H1 (cell line): ENCODE results near the gene MAP10. TPM values are rescaled to one million over a fixed set of nuclear protein-coding genes. Genes with fewer than 3 reads are reported as not detected.

ENCODE experiments used
- CTCF ChIA-PET: fragments of 300-600 bp; sonication (Branson Sonifier 250); formaldehyde crosslinking; loops from one replicate; lab custom pipeline; 2021; ENCODE audit not compliant: partially characterized antibody; lab: Charles Lee
- POLR2A ChIA-PET: fragments of 300-600 bp; sonication (Branson Sonifier 250); formaldehyde crosslinking; loops from one replicate; lab custom pipeline; 2021; ENCODE audit warnings: inconsistent platforms; ENCODE audit not compliant: partially characterized antibody; lab: Charles Lee
- DNase-seq, 2 experiments: peaks; one replicate each; pipeline versions ENCODE4 v3.0.0 to v3.0.0-alpha.2; 2010 to 2022; ENCODE audit warnings: low spot score in 2 of 2, low read depth in 1 of 2, mixed read lengths in 1 of 2
- FAIRE-seq: peaks from 2 replicates; lab custom pipeline; 2011; peaks lifted over from hg19 to GRCh38; lab: Jason Lieb, UNC
- H2AFZ ChIP-seq: 2 replicates; pipeline ENCODE4 v1.8.1; 2012; ENCODE audit warnings: low read length, inconsistent platforms
- H2AK5ac ChIP-seq: 2 replicates; pipeline ENCODE4 v1.6.1; 2013; ENCODE audit warnings: low read depth, low read length
- H2BK120ac ChIP-seq: replicated peaks from 2 replicates; pipeline ENCODE3; 2013; ENCODE audit warnings: low read depth, low read length, inconsistent platforms
- H2BK12ac ChIP-seq: 2 replicates; pipeline ENCODE4 v1.6.1; 2013; ENCODE audit warnings: low read depth, low read length
- H2BK15ac ChIP-seq: 2 replicates; pipeline ENCODE4 v1.6.1; 2013; ENCODE audit warnings: low read length
- H2BK20ac ChIP-seq: 2 replicates; pipeline ENCODE4 v1.6.1; 2013; ENCODE audit warnings: low read length
- H2BK5ac ChIP-seq: 2 replicates; pipeline ENCODE4 v1.6.1; 2013; ENCODE audit warnings: low read depth, low read length
- H3K14ac ChIP-seq: 2 replicates; pipeline ENCODE4 v1.6.1; 2013; ENCODE audit warnings: inconsistent platforms; ENCODE audit not compliant: insufficient read length
- H3K18ac ChIP-seq: 2 replicates; pipeline ENCODE4 v1.6.1; 2013; ENCODE audit warnings: low read length; ENCODE audit errors: extremely low read depth
- H3K23ac ChIP-seq: 2 replicates; pipeline ENCODE4 v1.6.1; 2013; ENCODE audit warnings: inconsistent platforms; ENCODE audit not compliant: insufficient read length
- H3K23me2 ChIP-seq: 2 replicates; pipeline ENCODE4 v1.6.1; 2013; ENCODE audit warnings: low read depth, low read length
- H3K27ac ChIP-seq: 2 replicates; pipeline ENCODE4 v1.6.1; 2011; ENCODE audit warnings: low read depth, low read length, inconsistent platforms
- H3K27me3 ChIP-seq, 4 experiments: replicated peaks in 1 of 4; 1 replicate in 1 of 4; 2 replicates in 3 of 4; pipeline versions ENCODE4 v1.6.1 to v1.8.1; 2011 to 2013; ENCODE audit warnings: low read length in 3 of 4, mild to moderate bottlenecking in 3 of 4, inconsistent platforms in 2 of 4, mixed read lengths in 2 of 4, moderate library complexity in 1 of 4; ENCODE audit not compliant: control insufficient read depth in 3 of 4, insufficient read depth in 3 of 4; ENCODE audit errors: extremely low read depth in 1 of 4
- H3K36me3 ChIP-seq, 4 experiments: 2 replicates each; pipeline versions ENCODE4 v1.6.1 to v1.8.1; 2011 to 2013; ENCODE audit warnings: mild to moderate bottlenecking in 4 of 4, low read length in 3 of 4, moderate library complexity in 2 of 4, control low read depth in 1 of 4, inconsistent platforms in 1 of 4; ENCODE audit not compliant: insufficient read depth in 4 of 4, control insufficient read depth in 2 of 4
- H3K4ac ChIP-seq: replicated peaks from 2 replicates; pipeline ENCODE3; 2013; ENCODE audit warnings: low read length, low read depth, mixed read lengths, inconsistent platforms; ENCODE audit not compliant: insufficient read length
- H3K4me1 ChIP-seq, 4 experiments: replicated peaks in 1 of 4; 1 replicate in 1 of 4; 2 replicates in 3 of 4; pipeline versions ENCODE4 v1.6.1 to v1.8.1; 2011 to 2013; ENCODE audit warnings: low read length in 3 of 4, inconsistent platforms in 2 of 4, mixed read lengths in 1 of 4; ENCODE audit not compliant: insufficient read depth in 4 of 4, control insufficient read depth in 3 of 4
- H3K4me2 ChIP-seq, 2 experiments: 2 replicates each; pipeline versions ENCODE4 v1.6.1 to v1.8.1; 2011 to 2013; ENCODE audit warnings: low read depth in 2 of 2, low read length in 2 of 2, control low read depth in 1 of 2, inconsistent platforms in 1 of 2, mild to moderate bottlenecking in 1 of 2; ENCODE audit not compliant: insufficient read depth in 1 of 2
- H3K4me3 ChIP-seq, 4 experiments: fragments of 200-600, 300-600 bp in 1 of 4; sonication (generic), shearing (Covaris generic), sonication (Bioruptor Twin) in 1 of 4; 2 replicates each; pipeline versions ENCODE4 v1.5.1 to v1.8.1; 2011 to 2016; ENCODE audit warnings: low read length in 4 of 4, low read depth in 3 of 4, control low read depth in 2 of 4, inconsistent platforms in 2 of 4, mild to moderate bottlenecking in 2 of 4, mixed read lengths in 1 of 4, moderate library complexity in 1 of 4; ENCODE audit not compliant: insufficient read depth in 2 of 4; ENCODE audit errors: extremely low read depth in 1 of 4
- H3K56ac ChIP-seq: replicated peaks from 2 replicates; pipeline ENCODE3; 2013; ENCODE audit warnings: low read depth, mild to moderate bottlenecking, mixed read lengths, low read length, inconsistent platforms; ENCODE audit not compliant: insufficient read length
- H3K79me1 ChIP-seq: 2 replicates; pipeline ENCODE4 v1.6.1; 2013; ENCODE audit warnings: low read depth, low read length, control low read depth
- H3K79me2 ChIP-seq, 2 experiments: 2 replicates each; pipeline versions ENCODE4 v1.6.1 to v1.8.1; 2012 to 2013; ENCODE audit warnings: low read length in 2 of 2, mild to moderate bottlenecking in 2 of 2, inconsistent platforms in 1 of 2; ENCODE audit not compliant: insufficient read depth in 2 of 2, control insufficient read depth in 1 of 2
- H3K9ac ChIP-seq, 4 experiments: replicated peaks in 1 of 4; 1 replicate in 1 of 4; 2 replicates in 3 of 4; pipeline versions ENCODE4 v1.6.1 to v1.8.1; 2011 to 2013; ENCODE audit warnings: low read depth in 3 of 4, low read length in 3 of 4, control low read depth in 2 of 4, mild to moderate bottlenecking in 2 of 4, moderate library complexity in 2 of 4, inconsistent platforms in 1 of 4; ENCODE audit errors: extremely low read depth in 1 of 4
- H3K9me3 ChIP-seq, 2 experiments: 2 replicates each; pipeline versions ENCODE4 v1.6.1 to v1.8.1; 2012 to 2013; ENCODE audit warnings: mild to moderate bottlenecking in 2 of 2, moderate library complexity in 2 of 2, control low read depth in 1 of 2, inconsistent platforms in 1 of 2, low read depth in 1 of 2, low read length in 1 of 2, mixed read lengths in 1 of 2; ENCODE audit not compliant: insufficient read depth in 2 of 2
- H4K20me1 ChIP-seq, 2 experiments: replicated peaks in 1 of 2; 2 replicates each; pipeline versions ENCODE3 to v1.8.1; 2011 to 2013; ENCODE audit warnings: inconsistent platforms in 2 of 2, low read length in 2 of 2, mild to moderate bottlenecking in 1 of 2; ENCODE audit not compliant: insufficient read depth in 2 of 2, control insufficient read depth in 1 of 2
- H4K5ac ChIP-seq: 2 replicates; pipeline ENCODE4 v1.6.1; 2013; ENCODE audit warnings: low read length, low read depth, mixed read lengths, inconsistent platforms; ENCODE audit not compliant: insufficient read length
- H4K8ac ChIP-seq: 2 replicates; pipeline ENCODE4 v1.8.0; 2013; ENCODE audit warnings: mild to moderate bottlenecking, moderate library complexity, low read length, inconsistent platforms; ENCODE audit not compliant: insufficient read depth; ENCODE audit errors: extremely low read depth
- H4K91ac ChIP-seq: replicated peaks from 2 replicates; pipeline ENCODE3; 2013; ENCODE audit warnings: low read length, mixed read lengths, inconsistent platforms; ENCODE audit not compliant: insufficient read length
- EP300 ChIP-seq, 2 experiments: IDR thresholded peaks; 1 replicate in 1 of 2; 2 replicates in 1 of 2; pipeline ENCODE4 v1.6.1; 2011 to 2012; ENCODE audit warnings: low read depth in 2 of 2, low read length in 2 of 2, mild to moderate bottlenecking in 2 of 2, borderline replicate concordance in 1 of 2, inconsistent platforms in 1 of 2, moderate library complexity in 1 of 2
- HDAC2 ChIP-seq, 2 experiments: fragments of 300-600 bp in 1 of 2; sonication (generic) in 1 of 2; IDR thresholded peaks; 2 replicates each; pipeline ENCODE4 v1.6.1; 2011 to 2012; ENCODE audit warnings: low read depth in 2 of 2, low read length in 2 of 2, mild to moderate bottlenecking in 2 of 2, moderate library complexity in 2 of 2, borderline replicate concordance in 1 of 2, inconsistent platforms in 1 of 2
- POLR2AphosphoS5 ChIP-seq: IDR thresholded peaks from 2 replicates; pipeline ENCODE4 v1.6.1; 2011; ENCODE audit warnings: low read depth, low read length
- RXRA ChIP-seq: IDR thresholded peaks from 2 replicates; pipeline ENCODE4 v1.6.1; 2011; ENCODE audit warnings: low read depth, mild to moderate bottlenecking, low read length, moderate library complexity; ENCODE audit not compliant: insufficient read depth
- WGBS, 2 experiments: shearing (Covaris generic) in 1 of 2; methylation state at CpG; one replicate each; pipeline versions ENCODE4 v1.1.6 to v1.1.7; 2013 to 2015; ENCODE audit warnings: low lambda C conversion rate in 2 of 2, mixed read lengths in 2 of 2, inconsistent platforms in 1 of 2, low coverage in 1 of 2, missing lambda C conversion rate in 1 of 2; ENCODE audit not compliant: insufficient replicate concordance in 2 of 2, insufficient coverage in 1 of 2, insufficient read length in 1 of 2; ENCODE audit errors: extremely low coverage in 1 of 2, missing lambda C conversion rate in 1 of 2; 5-methylcytosine and 5-hydroxymethylcytosine counted together
- polyA plus RNA-seq, 7 experiments: library from polyadenylated mRNA; depleted of rRNA in 3 of 7; stranded (reverse) in 5 of 7; unstranded in 2 of 7; fragments of >200 nt in 5 of 7; fragments of 200-250 nt in 2 of 7; gene quantifications; 1 replicate in 5 of 7; 2 replicates in 1 of 7; 4 replicates in 1 of 7; pipeline versions ENCODE4 v1.2.1 to v1.2.3, GENCODE V29; 2011 to 2013; ENCODE audit warnings: missing spikeins in 2 of 7, mixed read lengths in 2 of 7
- total RNA-seq: library from RNA; stranded (reverse); fragmentation: NEBNext Ultra II Directional; extraction: Animal tissue kit (Norgen Biotek cat#: 25700); gene quantifications from 2 replicates; pipeline ENCODE4 v1.2.1, GENCODE V29; 2021
- TF ChIP-seq, protein P1 (sequence below): IDR thresholded peaks from 2 replicates; pipeline ENCODE4 v1.6.1; 2012; ENCODE audit warnings: inconsistent platforms
- TF ChIP-seq, protein P2 (sequence below): IDR thresholded peaks from 2 replicates; pipeline ENCODE4 v1.6.1; 2011; ENCODE audit warnings: low read depth, mild to moderate bottlenecking, low read length; ENCODE audit not compliant: insufficient read depth

MAP10 gene
- total and polyA plus RNA-seq, 2 of the 8 experiments (the other 6 are each of a cell fraction or from before 2014, with no cell fraction given), result 1.5 to 3.5 TPM

DNA sequence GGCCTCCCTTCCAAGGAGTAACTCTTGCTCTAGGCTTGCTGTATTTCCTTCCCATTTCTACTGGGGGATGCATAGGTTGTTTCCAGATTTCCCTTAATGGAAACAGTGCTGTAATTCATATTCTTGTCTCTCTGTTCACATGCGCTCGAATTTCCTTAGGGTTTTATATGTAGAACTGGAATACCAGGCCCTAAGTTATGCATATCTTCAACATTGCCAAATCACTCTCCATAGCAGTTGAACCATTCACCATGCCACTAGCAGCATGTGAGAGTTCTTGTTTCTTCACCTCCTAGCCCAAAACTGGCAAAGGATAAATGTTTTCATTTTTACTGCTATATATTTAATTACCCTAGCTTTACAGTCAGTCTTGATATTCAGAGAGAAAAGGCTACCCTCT is 12.8 kb downstream of the MAP10 start:
- Histone ChIP-seq H3K23me2 (no peaks in the 10 kb centered on the region), H3K27me3 (no peaks in the 10 kb centered on the region), H4K5ac (no peak overlapping the region), H3K4me2 (no peak overlapping the region), H3K4me1 (no peaks in the 10 kb centered on the region), H3K4me3 (no peak overlapping the region), H2AFZ (no peak overlapping the region), H3K79me1 (no peaks in the 10 kb centered on the region), H3K23ac (no peak overlapping the region), H3K36me3 (no peaks in the 10 kb centered on the region), H3K9me3 (no peaks in the 10 kb centered on the region), H3K27ac (no peak overlapping the region), H3K79me2 (no peaks in the 10 kb centered on the region), H2BK12ac (no peak overlapping the region), H2BK20ac (no peak overlapping the region), H4K8ac (no peak overlapping the region), H4K91ac (no peak overlapping the region), H2BK5ac (no peak overlapping the region), H2AK5ac (no peak overlapping the region), H4K20me1 (no peaks in the 10 kb centered on the region), H2BK120ac (no peak overlapping the region), H3K56ac (no peak overlapping the region), H3K14ac (no peak overlapping the region), H2BK15ac (no peak overlapping the region), H3K18ac (no peak overlapping the region), H3K4ac (no peak overlapping the region), H3K9ac (no peak overlapping the region)
- CTCF ChIA-PET, result no interaction called here
- 89% methylated on average over 2 of the region's 2 CpGs; no CpG with 5 or more reads in 1 of the 2 experiments for WGBS, 2 experiments
- POLR2A ChIA-PET, result no interaction called here
- no peak for FAIRE-seq
- no peak for TF ChIP-seq POLR2AphosphoS5
- TF ChIP-seq RXRA, result no peak
- TF ChIP-seq, protein P1, sequence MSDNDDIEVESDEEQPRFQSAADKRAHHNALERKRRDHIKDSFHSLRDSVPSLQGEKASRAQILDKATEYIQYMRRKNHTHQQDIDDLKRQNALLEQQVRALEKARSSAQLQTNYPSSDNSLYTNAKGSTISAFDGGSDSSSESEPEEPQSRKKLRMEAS, result no peak
- no peak for TF ChIP-seq EP300 (IDR thresholded peaks at IDR 0.05; ENCODE audit: borderline replicate concordance in 1 of 2, low read depth in 2 of 2, low read length in 2 of 2)
- TF ChIP-seq HDAC2 (IDR thresholded peaks at IDR 0.05; ENCODE audit: borderline replicate concordance in 1 of 2, low read depth in 2 of 2, low read length in 2 of 2), result no peak
- TF ChIP-seq, protein P2, sequence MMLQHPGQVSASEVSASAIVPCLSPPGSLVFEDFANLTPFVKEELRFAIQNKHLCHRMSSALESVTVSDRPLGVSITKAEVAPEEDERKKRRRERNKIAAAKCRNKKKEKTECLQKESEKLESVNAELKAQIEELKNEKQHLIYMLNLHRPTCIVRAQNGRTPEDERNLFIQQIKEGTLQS, result no peak
- DNase-seq, result no peak
